Inferior parietal cortex (tissue), 1 donor: Measurements from ENCODE around the gene CDRT4.

Source experiments
- DNase-seq: peaks from one replicate; pipeline ENCODE4 v3.0.0-alpha.2; 2016; ENCODE audit errors: extremely low spot score

CDRT4 gene

DNA sequence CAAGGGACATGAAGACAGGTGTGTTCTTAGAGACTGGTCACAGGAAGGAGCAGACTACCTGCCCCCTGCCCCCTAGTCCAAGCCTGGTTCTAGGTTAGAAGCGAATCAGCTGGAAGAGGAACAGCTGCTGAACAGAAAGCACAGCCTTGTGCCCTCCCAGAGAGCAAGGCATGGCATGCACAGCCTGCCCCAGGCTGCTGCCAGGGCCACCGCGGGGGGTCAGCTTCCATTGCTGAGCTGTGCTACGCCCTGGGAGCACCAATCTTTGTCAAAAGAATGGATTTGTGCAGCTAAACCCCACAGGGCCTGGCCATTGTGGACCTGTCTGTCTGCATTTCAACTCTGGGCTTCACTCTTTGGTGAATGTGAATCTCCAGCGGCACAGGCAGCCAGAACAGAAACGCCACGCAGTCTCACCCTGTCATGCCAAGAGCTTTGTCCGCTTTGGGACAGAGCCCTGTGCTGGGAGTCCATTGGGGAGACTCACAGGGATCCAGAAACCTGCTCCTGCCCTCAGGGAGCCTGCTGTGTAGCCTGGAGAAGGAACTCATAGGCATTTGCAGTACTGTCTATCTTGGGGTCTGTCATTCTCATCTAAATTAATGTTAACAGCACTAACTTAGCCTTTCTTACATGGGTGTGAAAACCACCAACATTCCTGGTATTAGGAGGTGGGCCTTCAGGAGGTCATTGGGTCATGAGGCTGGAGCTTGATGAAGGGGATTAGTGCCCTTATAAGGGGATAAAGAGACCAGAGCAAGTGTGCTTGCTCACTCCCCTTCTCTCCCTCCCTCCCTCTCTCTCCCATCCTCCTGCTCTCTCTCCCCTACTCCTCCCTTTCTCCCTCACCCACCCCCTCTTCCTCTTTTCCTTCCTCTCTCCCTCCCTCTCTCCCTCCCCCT is 25.6 kb upstream of the CDRT4 start:
- no peak for DNase-seq

DNA sequence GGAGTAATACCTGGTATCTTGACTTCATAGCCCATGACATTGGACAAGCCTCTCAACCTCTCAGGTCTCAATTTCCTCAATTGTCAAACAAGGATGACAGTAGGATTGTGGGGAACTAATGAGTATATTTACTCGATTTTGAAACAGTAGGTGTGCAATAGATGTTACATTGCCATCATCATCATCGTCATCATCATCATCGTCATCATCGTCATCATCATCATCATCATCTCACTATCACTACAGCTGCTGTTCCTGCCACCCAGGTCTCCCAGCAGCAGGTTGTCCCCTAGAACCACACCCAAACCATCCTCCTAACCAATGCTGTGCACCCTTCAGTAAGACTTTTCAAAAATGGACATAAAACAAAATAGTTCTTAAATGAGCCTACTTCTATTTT is 24.8 kb upstream of the CDRT4 start:
- no peak for DNase-seq

- peak; percentile 76 for DNase-seq
These were observed 23.3 kb upstream of the CDRT4 start for GRCh38 chr17:15490634-15491261.

DNA sequence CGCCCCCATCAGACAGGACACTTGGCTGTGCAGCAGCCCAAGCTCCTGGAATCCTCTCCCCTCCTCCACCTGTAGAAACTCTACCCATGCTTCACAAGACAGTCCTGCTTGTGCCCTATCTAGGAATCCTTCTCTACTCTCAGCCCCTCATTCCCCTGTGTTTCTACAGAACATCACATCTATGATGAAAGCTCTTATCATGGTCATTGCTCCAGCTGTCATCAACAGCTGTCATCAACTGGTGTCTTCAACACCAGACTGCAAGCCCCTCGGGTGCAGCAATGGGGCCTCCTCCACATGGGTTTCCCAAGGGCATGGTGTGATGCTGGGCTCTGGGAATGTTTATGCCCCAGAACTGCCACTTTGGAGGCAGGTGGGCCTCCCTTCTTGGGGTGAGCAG is 21.1 kb upstream of the CDRT4 start:
- DNase-seq = no peak

DNA sequence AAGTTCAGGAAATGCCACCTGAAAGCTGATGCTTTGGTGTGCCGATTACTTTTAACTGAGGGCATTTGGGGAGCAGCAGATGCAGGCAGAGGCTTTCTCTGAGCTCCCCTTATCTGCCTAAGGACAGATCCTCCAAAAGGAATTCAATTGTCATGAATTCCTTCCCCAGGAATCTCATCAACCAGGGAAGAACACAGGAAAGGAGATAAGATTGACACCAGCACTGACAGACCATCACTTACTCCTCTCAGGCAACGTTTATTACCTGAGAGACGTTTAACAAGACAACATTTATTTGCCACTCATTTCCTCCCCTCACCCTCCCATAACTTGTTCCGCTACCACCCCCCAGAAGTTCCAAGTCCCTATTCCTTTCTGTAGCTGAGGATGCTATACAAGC is 17.6 kb upstream of the CDRT4 start:
- no peak for DNase-seq

GRCh38 chr17:15483431-15483830 is 16.0 kb upstream of the CDRT4 start:
- no peak for DNase-seq

GRCh38 chr17:15482476-15482875 is 15.1 kb upstream of the CDRT4 start:
- no peak for DNase-seq

DNA sequence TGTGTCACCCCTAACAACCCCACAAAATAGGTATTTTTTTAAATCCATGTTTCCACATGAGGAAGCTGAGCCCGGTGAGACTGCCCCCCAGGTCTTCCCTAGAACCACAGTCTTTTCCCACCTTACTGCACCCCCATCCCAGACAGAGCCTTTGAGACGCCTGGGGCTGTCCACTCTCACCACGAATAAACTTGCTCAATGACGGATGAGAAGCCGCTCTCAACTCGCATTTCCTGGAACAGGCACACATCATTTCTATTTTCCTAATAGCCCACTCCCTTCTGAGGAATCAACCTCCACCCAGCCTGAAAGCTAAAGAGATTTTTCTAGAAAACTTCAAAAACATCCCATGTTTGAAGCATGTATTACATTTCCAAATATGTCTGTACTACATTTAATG is 14.1 kb upstream of the CDRT4 start:
- DNase-seq = no peak

GRCh38 chr17:15480204-15480603 is 12.8 kb upstream of the CDRT4 start:
- DNase-seq = no peak

DNA sequence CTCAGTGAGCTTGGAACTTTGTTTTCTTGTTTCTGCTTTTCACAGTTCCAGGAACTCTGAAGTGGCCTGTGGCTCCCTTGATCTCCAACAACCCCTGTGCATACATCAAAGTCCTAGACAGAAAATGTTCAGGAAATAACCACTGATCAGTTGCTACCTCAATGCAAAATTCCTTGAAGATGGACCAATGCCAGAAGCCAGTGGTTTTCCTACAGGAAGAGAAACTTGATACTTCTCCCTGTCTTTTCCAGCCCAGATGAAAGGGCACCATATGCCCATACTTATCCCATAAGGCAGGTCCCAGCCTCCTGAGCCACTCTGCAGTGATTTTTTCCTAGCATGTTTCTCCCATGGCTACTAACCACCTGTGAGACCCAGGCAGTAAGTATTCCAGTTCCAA is 12.3 kb upstream of the CDRT4 start:
- no peak for DNase-seq

DNA sequence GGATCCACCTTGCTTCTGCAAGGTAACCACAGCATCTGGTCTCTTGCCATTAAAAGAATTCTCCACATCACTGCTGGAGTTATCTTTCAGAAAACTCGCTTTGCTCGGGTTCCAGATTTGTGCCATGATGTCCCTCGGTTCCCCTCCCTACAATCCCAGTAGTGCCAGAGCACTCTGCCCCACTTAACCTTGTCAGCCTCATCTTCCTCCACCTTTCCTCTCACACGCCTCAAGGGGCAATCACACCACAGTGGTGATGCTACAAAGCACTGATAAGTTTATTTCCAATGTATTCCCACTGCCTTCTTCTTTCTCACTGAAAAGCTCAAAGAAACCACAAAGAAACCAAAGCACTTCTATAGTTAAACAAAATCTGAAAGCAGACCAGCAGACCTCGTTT is 11.4 kb upstream of the CDRT4 start:
- no peak for DNase-seq

DNA sequence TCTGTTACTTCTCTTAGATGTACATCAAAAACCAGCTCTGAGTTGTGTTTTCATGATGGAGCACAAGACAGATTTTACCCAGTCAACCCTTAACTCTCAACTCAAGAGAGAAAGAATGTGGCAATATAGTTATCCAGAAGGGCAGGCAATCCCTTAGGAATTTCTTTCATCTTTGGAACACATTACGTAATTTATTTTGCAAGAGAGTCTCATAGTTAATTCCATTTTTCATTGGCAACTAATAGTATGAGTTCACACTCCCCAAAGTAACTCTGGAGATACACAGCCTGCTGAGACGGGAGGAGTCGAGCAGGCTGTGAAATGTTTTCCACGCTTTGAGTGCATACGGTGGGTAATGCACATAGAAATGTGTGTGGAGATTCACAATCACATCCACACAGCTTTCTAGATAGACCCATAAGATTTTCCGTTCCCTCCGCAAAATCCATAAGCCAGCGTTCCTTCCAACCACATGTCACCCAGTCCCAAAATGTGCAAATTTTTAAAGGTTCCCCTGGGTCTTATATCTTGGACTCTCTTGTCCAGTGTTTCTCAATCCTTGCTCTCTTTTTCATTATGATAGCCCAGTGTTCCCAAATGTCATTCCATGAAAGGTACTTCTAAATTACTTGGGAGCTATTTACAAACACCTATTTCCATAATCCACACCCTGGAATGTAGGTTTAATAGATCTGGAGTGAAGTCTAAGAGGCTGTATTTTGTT is 8.4 kb upstream of the CDRT4 start:
- DNase-seq = no peak

DNA sequence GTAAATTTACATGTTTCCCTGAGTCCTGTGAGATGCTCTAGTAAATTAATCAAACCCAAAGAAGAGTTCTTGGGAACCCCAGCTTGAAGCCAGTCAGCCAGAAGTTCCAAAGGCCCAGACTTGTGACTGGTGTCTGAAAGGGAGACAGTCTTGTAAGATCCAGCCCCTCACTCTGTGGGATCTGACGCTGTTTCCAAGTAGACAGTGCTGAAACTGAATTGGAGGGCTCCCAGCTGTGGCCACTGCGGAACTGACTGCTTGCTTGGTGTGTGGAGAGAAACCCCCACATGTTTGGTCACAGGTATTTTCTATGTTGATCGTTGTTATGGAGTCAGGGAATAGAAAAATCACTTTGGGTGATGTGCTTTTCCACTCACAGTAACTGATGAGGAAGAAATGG is 5.5 kb upstream of the CDRT4 start:
- DNase-seq = no peak

DNA sequence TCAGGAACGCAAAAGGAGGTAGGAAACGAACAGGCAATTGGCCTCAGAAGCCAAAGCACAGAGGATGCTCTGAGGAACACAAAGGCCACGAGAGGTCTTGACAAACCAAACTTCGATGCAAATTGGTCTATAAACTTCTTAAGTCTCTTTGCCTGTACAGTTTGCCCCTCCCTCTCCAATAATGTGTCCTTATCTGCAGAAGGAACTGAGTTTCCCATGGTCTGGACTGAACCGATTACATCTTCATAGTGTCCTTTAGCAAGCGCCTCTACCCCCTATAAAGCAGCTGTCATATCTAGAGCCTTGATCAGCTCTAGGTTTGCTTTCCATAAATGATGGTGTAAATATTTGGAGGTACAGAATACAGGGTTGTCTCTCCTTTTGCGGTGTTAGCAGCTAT is 3.1 kb upstream of the CDRT4 start:
- DNase-seq = no peak

- no peak for DNase-seq
These were observed 1.8 kb upstream of the CDRT4 start for GRCh38 chr17:15469260-15469659.

DNA sequence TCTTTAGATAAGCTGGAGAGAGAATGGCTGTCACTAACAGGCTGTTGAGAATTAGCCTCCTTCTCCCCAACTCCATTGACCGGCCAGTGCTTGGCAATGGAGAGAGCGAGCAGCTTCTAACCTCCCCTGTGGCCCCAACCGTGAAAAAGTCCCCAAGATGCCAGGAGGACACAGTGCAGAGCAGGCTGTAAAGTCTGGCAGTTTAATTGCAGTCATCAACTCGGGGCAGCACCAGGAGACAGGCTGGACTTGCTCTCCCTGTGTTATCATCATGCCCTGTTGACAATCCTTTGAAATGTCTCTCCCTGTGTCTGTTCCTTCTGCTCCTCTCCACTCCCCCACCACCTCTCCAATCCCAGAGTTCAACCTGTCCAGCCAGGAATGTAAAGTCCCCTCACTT is 705 bp upstream of the CDRT4 start:
- DNase-seq = no peak

- no peak for DNase-seq
These were observed 1.3 kb downstream of the CDRT4 start for GRCh38 chr17:15466131-15466530.

- DNase-seq = no peak
These were observed 2.2 kb downstream of the CDRT4 start for GRCh38 chr17:15465045-15465701.

DNA sequence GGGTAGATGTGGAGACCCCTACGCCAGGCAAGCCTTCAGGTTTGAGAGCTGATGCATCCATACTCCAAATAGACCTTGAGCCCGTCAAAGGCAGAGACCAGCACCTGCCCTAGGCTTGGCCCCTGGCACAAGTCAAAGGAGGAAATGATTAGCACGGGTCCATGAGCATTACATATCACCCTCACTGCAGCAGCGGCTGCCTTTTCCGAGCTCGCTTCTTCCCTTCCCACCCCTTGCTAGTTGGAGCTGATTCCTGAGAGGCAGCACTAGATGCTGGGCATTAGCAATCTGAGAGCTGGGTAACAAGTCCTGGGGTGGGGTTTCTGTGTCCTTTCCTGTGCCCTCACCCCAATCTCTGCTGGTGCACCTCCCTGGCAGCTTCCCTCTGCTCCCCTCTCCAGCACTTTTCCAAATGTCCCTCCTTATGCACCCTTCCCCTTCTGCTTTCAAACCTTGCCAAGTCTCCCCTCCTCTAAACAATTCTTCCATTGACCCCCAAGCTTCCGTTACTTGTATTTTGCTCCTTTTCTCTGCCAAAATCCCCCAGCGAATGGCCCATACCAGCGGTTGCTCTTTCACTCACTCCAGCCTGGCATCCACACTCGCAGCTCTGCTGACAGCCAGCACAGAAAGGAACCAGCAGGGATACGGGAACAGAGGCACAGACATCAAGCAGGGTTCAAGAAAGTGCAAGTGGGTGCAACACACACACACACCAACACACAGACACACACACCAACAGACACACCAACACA is 3.0 kb downstream of the CDRT4 start:
- no peak for DNase-seq

DNA sequence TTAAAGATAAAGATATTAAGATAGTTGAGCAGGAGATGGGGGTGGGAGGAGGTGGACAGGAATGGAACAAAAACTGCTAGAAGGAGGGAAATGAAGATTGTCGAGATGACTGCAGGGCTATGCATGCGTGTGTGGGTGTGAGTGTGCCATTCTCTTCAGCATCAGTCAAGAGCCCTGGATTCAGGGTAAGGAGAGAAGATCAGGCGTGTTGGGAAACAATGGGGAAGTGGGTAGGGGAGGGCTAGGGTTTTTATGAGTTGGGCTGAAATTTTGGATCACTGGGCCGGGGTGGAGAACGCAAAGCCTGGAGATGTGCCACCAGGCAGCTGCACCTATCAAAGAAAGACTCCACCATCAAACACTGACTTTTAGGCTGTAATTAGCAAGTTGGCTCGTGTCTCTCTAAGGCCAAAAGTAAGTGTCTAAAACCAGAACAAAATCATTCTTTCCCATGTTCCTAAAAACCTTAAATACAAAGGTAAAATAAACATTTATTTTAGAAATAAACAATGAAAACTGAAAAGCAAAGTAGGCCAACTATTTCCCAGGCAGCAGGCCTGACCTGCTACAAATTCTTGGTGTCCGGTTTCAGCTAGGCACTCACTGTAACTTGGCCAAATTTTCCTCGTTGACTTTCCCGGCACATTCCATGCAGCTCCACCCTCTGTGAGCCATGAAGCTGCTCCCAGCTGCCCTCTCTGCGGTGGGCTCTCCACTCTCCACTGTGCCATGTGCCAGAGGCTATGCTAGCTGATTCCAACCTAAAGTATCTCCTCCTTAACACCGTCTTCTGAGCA is 4.2 kb downstream of the CDRT4 start:
- no peak for DNase-seq

- no peak for DNase-seq
These were observed 9.7 kb downstream of the CDRT4 start for GRCh38 chr17:15457723-15458094.
